Small intestine (tissue), 7 donors: ENCODE measurements around the gene JAKMIP2. TPM values are rescaled to one million over a fixed set of nuclear protein-coding genes. Genes with fewer than 3 reads are reported as not detected.

Experiments
- DNase-seq, 2 donors: peaks; one replicate each; pipeline versions ENCODE4 v3.0.0 to v3.0.0-alpha.2; 2013
- FAIRE-seq: peaks from 2 replicates; lab custom pipeline; 2012; peaks lifted over from hg19 to GRCh38; lab: Jason Lieb, UNC
- H3K27ac ChIP-seq, 3 donors: one replicate each; pipeline ENCODE4 v1.5.1; 2013; ENCODE audit warnings: low read length in 2 of 3, mild to moderate bottlenecking in 2 of 3, control low read depth in 1 of 3, inconsistent platforms in 1 of 3, low read depth in 1 of 3, moderate library complexity in 1 of 3
- H3K27me3 ChIP-seq, 3 donors: one replicate each; pipeline ENCODE4 v1.6.1; 2013; ENCODE audit warnings: low read length in 3 of 3, inconsistent platforms in 1 of 3; ENCODE audit not compliant: control insufficient read depth in 3 of 3, insufficient read depth in 3 of 3
- H3K36me3 ChIP-seq, 3 donors: one replicate each; pipeline ENCODE4 v1.6.1; 2013; ENCODE audit warnings: low read length in 3 of 3, inconsistent platforms in 1 of 3, low read depth in 1 of 3, mild to moderate bottlenecking in 1 of 3, moderate library complexity in 1 of 3; ENCODE audit not compliant: control insufficient read depth in 3 of 3, insufficient read depth in 2 of 3
- H3K4me1 ChIP-seq, 3 donors: one replicate each; pipeline ENCODE4 v1.6.1; 2013; ENCODE audit warnings: low read length in 2 of 3, inconsistent platforms in 1 of 3, low read depth in 1 of 3, mild to moderate bottlenecking in 1 of 3, moderate library complexity in 1 of 3; ENCODE audit not compliant: control insufficient read depth in 3 of 3, insufficient read depth in 2 of 3
- H3K4me3 ChIP-seq, 3 donors: one replicate each; pipeline ENCODE4 v1.5.1; 2013; ENCODE audit warnings: low read length in 3 of 3, control low read depth in 1 of 3, inconsistent platforms in 1 of 3, low read depth in 1 of 3, mild to moderate bottlenecking in 1 of 3, moderate library complexity in 1 of 3
- H3K9me3 ChIP-seq, 2 donors: one replicate each; pipeline ENCODE4 v1.6.1; 2013; ENCODE audit warnings: low read depth in 1 of 2, low read length in 1 of 2; ENCODE audit not compliant: control insufficient read depth in 2 of 2, insufficient read depth in 1 of 2
- WGBS, 3 donors: extraction: QIAGEN DNeasy Blood & Tissue Kit; methylation state at CpG; one replicate each; pipeline ENCODE4 v1.1.7; 2013; 5-methylcytosine and 5-hydroxymethylcytosine counted together
- polyA plus RNA-seq, 4 donors: library from polyadenylated mRNA; stranded (reverse) in 3 of 4; unstranded in 1 of 4; fragments of 200-250 nt in 3 of 4; fragments of 120-200 nt in 1 of 4; gene quantifications; one replicate each; pipeline versions ENCODE4 v1.2.1 to v1.2.3, GENCODE V29; 2013
- donor health status: healthy with polysubstance abuse.
- donor health status: control.
- donor health status: control.
- donor health status: Bipolar disorder and iron deficiency.
- donor health status: healthy.

JAKMIP2 gene
- polyA plus RNA-seq, 4 donors, result 0.22 to 1.0 (median 0.42) TPM

GRCh38 chr5:147712019-147712418 lies 70.5 kb downstream of the JAKMIP2 start:
- H3K27me3 ChIP-seq, result no peaks in the 10 kb centered on the region
- no peaks in the 10 kb centered on the region for H3K9me3 ChIP-seq
- peak overlapping the region in 1 of 3 donors; percentile 53 for H3K27ac ChIP-seq
- DNase-seq (peak; percentile 64 to 73), FAIRE-seq (no peak)
- H3K4me3 ChIP-seq, result no peak overlapping the region
- H3K4me1 ChIP-seq, result peaks cover 0 to 5% (median 3%) of the 10 kb centered on the region in 3 donors
- no peaks in the 10 kb centered on the region for H3K36me3 ChIP-seq
- 12 to 57% (median 37%) methylated on average over 3 of the region's 3 CpGs for WGBS, 3 donors

- H3K9me3 ChIP-seq, result no peaks in the 10 kb centered on the region
- H3K36me3 ChIP-seq, result no peaks in the 10 kb centered on the region
- no peak for DNase-seq
- no peak overlapping the region for H3K4me3 ChIP-seq
- no peaks in the 10 kb centered on the region for H3K27me3 ChIP-seq
- 71 to 84% (median 74%) methylated on average over 1 of the region's 1 CpG for WGBS, 3 donors
- FAIRE-seq, result no peak
- peaks cover 0 to 5% (median 3%) of the 10 kb centered on the region in 3 donors for H3K4me1 ChIP-seq
- no peak overlapping the region for H3K27ac ChIP-seq
Observed at GRCh38 chr5:147711019-147711418, 71.5 kb downstream of the JAKMIP2 start.

- FAIRE-seq (no peak), DNase-seq (no peak)
- Histone ChIP-seq H3K36me3 (no peaks in the 10 kb centered on the region), H3K4me3 (no peak overlapping the region), H3K9me3 (no peaks in the 10 kb centered on the region), H3K27me3 (no peaks in the 10 kb centered on the region), H3K4me1 (peaks cover 0 to 5% (median 3%) of the 10 kb centered on the region in 3 donors), H3K27ac (no peak overlapping the region)
- WGBS, 3 donors, result 80 to 86% (median 85%) methylated on average over 2 of the region's 2 CpGs
Observed at GRCh38 chr5:147708708-147709107, 73.8 kb downstream of the JAKMIP2 start.

- Histone ChIP-seq H3K9me3 (no peaks in the 10 kb centered on the region), H3K4me1 (no peaks in the 10 kb centered on the region), H3K27ac (no peak overlapping the region), H3K36me3 (no peaks in the 10 kb centered on the region), H3K27me3 (no peaks in the 10 kb centered on the region), H3K4me3 (no peak overlapping the region)
- DNase-seq (no peak), FAIRE-seq (no peak)
Observed at GRCh38 chr5:147704544-147704943, 78.0 kb downstream of the JAKMIP2 start.

GRCh38 chr5:147701468-147701867 lies 81.1 kb downstream of the JAKMIP2 start:
- H3K27me3 ChIP-seq, result no peaks in the 10 kb centered on the region
- no peaks in the 10 kb centered on the region for H3K36me3 ChIP-seq
- no peak overlapping the region for H3K4me3 ChIP-seq
- peaks cover 3 to 15% of the 10 kb centered on the region in 2 donors for H3K9me3 ChIP-seq
- DNase-seq (no peak), FAIRE-seq (no peak)
- H3K27ac ChIP-seq, result no peak overlapping the region
- H3K4me1 ChIP-seq, result no peaks in the 10 kb centered on the region

- H3K36me3 ChIP-seq, result no peaks in the 10 kb centered on the region
- H3K27me3 ChIP-seq, result no peaks in the 10 kb centered on the region
- peaks cover 3 to 15% of the 10 kb centered on the region in 2 donors for H3K9me3 ChIP-seq
- no peak overlapping the region for H3K4me3 ChIP-seq
- 90 to 95% (median 92%) methylated on average over 3 of the region's 3 CpGs for WGBS, 3 donors
- FAIRE-seq (no peak), DNase-seq (no peak)
- H3K4me1 ChIP-seq, result no peaks in the 10 kb centered on the region
- no peak overlapping the region for H3K27ac ChIP-seq
Observed at GRCh38 chr5:147699496-147700088, 82.9 kb downstream of the JAKMIP2 start.

- no peaks in the 10 kb centered on the region for H3K4me1 ChIP-seq
- no peak for FAIRE-seq
- no peaks in the 10 kb centered on the region for H3K27me3 ChIP-seq
- no peak overlapping the region for H3K27ac ChIP-seq
- DNase-seq, result no peak
- no peaks in the 10 kb centered on the region for H3K36me3 ChIP-seq
- no peak overlapping the region for H3K4me3 ChIP-seq
- H3K9me3 ChIP-seq, result peaks cover 3 to 15% of the 10 kb centered on the region in 2 donors
Observed at GRCh38 chr5:147697380-147697779, 85.1 kb downstream of the JAKMIP2 start.

- WGBS, 3 donors, result 65 to 84% (median 80%) methylated on average over 2 of the region's 2 CpGs
- no peak for FAIRE-seq
- Histone ChIP-seq H3K27me3 (no peaks in the 10 kb centered on the region), H3K27ac (no peak overlapping the region), H3K4me3 (no peak overlapping the region), H3K36me3 (no peaks in the 10 kb centered on the region), H3K4me1 (no peaks in the 10 kb centered on the region), H3K9me3 (peaks cover 3 to 15% of the 10 kb centered on the region in 2 donors)
- no peak for DNase-seq
Observed at GRCh38 chr5:147694772-147695171, 87.8 kb downstream of the JAKMIP2 start.

GRCh38 chr5:147693233-147693632 lies 89.3 kb downstream of the JAKMIP2 start:
- Histone ChIP-seq H3K4me3 (no peak overlapping the region), H3K9me3 (peaks cover 3 to 11% of the 10 kb centered on the region in 2 donors), H3K36me3 (no peaks in the 10 kb centered on the region), H3K4me1 (no peaks in the 10 kb centered on the region), H3K27me3 (no peaks in the 10 kb centered on the region), H3K27ac (no peak overlapping the region)
- no peak for FAIRE-seq
- no peak for DNase-seq
- 88 to 91% (median 89%) methylated on average over 1 of the region's 1 CpG for WGBS, 3 donors
